GM15510 (cell line): ENCODE measurements around the gene SPI1.

Experiments used
- POLR2A ChIP-seq: IDR thresholded peaks from 3 replicates; pipeline ENCODE4 v1.6.1; 2011; ENCODE audit warnings: borderline replicate concordance; ENCODE audit not compliant: insufficient read length; ENCODE audit errors: extremely low read depth

SPI1 gene

DNA sequence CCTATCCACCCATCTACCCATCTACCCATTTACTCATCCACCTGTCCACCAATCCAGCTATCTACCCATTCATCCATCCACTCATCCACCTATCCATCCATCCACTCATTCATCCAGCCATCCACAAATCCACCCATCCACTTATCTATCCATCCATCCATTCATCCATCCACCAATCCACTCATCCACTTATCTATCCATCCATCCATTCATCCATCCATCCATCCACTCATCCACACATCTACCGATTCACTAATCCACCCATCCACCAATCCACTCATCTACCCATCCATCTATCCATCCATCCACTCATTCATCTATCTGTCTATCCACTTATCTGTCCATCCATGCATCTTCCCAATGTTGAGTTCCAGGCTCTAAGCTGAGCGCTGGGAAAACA is 1.7 kb upstream of the SPI1 start:
- TF ChIP-seq POLR2A: no peak

DNA sequence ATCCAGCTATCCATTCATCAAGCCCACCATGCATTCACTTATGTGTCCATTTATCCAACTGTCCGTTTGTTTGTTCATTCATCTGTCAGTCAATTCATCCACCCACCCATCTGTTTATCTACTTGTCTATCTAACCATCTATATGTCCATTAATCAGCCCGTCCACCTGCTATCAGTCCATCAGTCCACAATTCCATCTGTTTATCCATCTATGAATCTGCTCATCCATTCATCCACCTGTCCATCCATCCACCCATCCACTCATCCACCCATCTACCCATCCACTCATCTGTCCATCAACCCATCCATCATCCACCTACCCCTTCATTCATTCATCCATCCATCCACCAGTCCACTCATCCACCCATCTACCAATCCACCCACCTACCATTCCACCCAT is 970 bp upstream of the SPI1 start:
- TF ChIP-seq POLR2A: no peak

DNA sequence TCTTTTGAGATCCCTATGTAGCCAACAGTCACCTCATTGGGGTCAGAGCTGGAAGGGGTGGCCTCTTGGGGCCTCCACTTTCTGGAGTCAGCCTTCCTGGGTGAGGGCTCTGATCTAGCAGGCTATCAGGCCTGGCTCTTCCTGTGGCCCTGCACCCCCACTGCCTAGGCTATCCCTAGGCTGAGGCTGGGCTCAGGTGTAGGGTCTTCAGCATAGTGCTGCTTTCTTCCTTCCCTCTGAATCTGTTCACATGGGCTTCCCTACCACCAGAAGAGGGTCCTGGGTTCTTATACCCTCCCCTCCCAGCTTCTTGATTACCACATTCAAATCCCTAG is 456 bp upstream of the SPI1 start:
- no peak for TF ChIP-seq POLR2A

DNA sequence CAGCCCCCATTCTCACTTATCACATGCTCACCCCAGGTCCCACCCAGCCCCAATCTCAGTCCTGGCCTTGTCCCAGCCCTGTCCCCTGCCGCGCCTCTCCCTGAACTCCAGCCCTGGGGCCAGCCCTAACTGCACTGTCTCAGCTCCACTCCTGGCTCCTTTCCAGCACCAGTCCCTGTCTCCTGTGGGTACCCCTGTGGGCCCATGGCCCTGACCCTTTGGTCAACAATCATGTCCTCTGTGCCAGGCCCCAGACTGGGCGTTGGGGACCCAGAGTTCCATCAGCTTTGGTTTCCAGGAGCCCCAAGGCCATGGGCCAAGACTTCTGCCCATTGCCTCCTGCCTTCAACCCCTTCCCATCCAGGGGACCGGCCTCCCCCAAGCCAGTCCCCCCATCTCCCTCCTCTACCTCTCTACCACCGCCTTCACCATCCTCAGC is 757 bp downstream of the SPI1 start:
- no peak for TF ChIP-seq POLR2A

DNA sequence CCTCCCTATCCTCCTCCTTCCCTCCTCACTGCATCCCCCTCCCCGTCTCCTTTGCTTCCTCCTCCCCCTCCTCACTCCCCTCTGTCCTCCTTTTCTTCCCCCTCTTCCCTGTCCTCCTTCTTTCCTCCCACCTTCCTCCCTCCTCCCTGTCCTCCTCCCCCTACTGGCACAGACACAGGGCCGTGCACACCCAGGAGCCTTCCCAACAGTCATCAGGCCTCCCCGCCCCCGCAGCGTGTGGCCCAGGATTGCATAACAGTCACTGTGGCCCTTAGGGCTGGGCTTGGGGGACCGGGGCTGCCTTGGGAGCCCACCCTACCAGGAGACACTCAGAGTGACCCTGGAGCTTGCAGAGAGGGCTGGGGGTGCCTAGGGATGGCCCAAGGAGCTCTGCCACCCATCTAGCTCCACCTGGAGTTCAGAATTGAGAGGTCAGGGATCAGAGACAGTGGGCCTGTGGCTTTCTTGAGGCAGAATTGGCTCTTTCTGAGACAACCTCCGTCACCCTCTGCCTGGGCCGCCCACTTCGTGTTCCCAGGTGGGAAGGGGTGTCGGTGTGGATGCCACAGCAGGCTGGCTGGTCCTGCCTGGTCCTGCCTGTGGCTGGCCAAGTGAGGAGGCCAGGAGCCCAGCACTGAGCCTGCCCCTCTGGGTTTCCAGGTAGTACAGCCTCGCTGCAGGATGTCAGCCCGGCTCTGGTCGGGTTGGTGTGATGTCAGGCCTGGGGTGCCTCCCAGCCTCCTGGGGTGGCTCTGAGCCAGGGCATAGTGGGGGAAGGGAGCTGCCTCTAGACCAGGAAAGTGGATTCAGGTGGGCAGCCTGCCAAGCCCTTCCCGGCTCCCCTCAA is 1.6 kb downstream of the SPI1 start:
- no peak for TF ChIP-seq POLR2A

DNA sequence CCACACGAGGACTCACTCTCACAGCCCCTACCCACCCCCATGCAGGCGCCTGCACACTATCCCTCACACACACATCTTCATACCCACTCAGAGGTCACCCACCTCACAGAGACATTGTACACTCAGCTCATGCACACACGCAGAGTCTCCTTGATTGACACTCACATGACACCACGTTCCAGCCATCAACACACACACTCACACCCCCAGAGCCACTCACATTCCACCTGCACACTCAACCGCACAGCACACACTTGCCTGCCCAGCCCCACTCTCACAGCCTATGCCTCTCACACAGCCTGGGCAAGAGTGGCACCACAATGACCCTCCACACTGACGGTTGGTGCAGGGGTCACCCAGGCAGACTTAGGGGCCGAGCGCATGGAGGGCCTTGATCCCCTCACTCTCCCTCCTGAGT is 2.2 kb downstream of the SPI1 start:
- no peak for TF ChIP-seq POLR2A

DNA sequence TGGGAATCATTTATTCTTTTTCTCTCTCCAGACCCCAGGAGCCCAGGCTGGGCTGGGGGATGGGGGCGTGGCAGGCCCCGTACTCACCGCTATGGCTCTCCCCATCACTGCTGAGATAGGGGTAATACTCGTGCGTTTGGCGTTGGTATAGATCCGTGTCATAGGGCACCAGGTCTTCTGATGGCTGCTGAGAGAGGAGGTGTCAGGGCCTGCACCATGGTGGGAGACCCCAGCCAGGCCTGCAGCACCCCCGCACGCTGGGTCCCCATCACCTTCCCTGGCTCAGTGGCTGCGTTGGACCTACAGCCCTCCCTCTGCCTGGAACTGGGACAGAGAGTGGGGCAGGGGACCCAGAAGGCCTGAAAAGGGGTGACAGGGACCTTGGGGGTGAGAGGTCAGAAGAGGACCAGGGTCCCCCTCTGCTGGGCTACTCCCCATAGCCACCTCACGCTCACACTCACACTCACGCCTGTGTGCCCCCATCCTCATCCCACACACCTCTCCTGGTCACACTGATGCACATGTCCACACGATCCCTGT is 2.7 kb downstream of the SPI1 start:
- TF ChIP-seq POLR2A: no peak

DNA sequence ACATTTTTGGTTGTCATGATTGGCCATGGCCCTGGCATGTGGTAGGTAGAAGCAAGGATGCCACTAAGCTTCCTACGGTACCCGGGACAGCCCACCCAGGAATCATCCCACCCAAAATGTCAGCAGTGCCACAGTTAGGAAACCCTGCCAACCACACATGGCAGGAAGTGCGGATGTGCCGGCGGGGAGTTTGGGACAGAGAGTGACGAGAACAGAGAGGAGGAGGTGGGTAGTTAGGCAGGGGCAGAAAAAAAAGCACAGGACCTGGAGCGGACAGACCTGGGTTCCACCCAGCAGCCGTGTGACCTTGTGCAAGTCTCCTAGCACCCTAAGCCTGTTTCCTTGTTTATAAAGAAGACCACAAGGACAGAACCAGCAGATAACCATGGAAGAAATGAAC is 3.3 kb downstream of the SPI1 start:
- TF ChIP-seq POLR2A: no peak

DNA sequence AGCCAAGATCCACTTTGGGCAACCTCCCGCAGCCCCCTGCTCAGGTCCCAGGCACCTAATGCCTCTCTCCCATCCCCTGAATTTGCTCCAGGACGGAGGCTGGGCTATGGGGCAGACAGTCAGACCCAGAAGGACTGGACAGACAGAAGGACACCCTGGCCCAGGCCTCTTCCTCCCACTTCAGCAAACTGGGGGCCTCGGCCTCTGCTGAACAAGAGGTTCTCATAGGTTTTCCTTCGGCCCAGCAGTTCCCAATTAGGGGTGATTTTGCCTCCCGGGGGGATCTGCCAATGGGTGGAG is 3.7 kb downstream of the SPI1 start:
- no peak for TF ChIP-seq POLR2A

DNA sequence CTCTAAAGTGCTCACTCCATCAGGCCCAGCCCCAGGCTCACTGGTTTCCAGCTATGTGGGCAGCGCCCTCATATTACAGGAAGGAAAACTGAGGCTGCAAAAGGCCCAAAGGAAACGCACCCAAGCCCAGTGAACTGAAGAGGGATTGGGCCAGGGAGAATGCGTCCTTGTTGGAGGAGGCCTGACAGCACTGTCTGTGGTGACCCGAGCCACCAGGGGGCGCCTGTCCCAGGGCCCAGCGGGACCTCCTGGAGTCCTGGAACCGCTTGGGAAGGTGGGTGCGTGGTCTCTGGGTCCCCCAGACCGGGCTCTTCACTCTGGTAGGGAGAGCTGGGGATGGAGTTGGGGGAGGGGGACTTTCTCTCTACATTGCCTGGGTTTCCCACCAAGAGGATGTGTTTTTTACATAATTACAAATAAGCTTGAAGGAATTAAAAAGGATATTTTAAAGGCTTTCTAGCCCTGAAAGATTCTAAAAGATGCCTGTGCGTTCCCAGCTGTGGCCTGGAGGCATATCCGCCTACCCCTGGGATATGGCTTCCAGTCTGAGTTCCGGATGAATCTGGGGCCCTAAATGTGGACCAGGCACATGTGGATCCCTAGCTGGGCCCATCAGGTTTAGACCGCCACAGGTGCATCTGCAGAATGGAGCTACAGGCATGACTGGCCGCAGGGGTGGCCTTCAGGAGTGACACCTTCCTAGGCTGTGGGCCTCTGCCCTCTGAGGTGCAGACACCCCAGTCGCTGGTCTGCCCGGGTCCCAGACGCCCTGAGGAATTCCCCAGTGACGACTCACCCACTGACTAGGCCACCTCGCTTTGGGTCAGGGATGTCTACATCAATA is 4.2 kb downstream of the SPI1 start:
- TF ChIP-seq POLR2A: no peak

DNA sequence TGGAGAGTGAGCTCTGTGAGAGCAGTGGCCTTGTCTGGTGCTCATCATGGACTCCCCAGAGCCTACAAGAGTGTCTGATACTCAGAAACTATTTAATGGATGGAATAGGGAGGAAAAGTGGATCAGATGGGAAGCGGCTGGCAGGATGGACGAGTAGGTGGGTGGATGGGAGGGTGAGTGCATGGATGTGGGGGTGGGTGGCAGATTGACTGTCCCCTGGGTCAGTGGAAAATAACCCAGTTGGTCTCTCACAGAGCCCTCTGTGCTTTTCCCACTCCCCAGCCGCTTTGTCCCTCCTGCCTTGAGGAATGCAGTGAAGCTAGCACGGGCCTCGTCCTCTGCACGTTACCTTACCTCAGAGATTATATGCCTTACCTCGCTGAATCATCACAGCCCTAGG is 5.9 kb downstream of the SPI1 start:
- no peak for TF ChIP-seq POLR2A

DNA sequence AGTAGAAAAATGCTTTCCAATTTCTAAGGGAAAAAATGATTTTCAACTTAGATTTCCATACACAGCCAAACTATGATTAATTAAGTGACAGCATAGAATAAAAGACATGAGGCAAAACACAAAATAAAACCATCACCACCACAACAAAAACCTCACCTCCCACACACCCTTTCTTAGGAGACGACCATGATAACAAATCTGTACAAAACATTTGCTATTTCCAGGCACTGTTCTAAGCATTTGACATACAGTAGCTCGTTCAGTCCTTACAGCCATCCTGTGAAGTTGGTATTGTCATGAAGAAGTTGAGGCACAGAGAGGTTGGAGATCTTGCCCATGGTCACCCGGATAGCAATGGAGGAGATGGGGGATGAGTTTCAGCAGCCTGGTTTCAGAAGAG is 8.7 kb downstream of the SPI1 start:
- no peak for TF ChIP-seq POLR2A

DNA sequence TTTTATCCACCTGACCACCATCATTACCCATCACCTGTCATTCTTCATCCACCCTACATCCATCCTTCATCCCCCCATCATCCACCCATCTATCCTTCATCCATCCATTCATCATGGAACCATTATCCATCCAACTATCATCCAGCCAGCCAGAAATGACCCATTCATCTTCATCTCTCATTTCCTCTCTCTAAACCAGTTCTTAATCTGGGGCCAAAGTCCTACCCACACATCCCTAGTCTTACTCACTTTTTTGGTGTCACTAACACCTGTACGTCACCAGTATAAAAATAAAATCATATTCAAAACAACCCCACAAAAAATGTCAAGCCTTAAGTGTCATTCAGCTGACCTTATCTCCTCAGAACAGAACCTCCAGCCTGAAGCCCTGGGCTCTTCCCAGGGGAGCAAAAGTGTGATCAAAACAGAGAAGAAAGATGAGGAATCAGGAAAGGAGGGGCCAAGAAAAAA is 12.3 kb downstream of the SPI1 start:
- no peak for TF ChIP-seq POLR2A

DNA sequence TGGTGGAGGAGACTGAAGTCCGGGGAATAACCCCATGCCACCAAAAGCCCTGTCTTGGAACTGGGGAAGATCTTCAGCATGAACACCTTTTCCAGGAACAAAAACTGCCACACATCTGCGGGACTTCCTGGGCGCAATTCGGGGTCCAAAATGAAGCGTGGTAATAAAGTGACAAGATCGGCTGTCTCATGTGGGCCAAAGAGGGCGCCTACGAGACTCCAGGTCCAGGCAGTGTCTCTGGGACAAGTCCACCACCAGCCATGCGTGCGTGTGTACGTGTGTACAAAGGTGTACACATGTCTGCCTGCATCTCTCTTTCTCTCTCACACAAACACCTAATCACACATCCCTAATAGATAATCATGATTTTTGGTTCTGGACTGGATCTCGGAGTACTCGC is 16.9 kb downstream of the SPI1 start:
- TF ChIP-seq POLR2A: no peak

DNA sequence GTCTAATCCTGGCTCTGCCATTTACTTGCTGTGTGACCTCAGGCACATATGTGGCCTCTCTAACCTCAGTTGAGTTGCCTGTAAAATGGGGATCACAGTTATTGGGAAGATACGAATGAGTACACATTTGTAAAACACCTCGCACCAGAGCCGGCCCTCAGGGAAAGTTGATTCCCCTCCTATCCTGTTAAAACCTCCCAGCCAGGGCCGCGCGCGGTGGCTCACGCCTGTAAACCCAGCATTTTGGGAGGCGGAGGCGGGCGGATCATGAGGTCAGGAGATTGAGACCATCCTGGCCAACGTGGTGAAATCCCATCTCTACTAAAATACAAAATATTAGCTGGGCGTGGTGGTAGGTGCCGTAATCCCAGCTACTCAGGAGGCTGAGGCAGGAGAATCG is 18.0 kb downstream of the SPI1 start:
- no peak for TF ChIP-seq POLR2A

DNA sequence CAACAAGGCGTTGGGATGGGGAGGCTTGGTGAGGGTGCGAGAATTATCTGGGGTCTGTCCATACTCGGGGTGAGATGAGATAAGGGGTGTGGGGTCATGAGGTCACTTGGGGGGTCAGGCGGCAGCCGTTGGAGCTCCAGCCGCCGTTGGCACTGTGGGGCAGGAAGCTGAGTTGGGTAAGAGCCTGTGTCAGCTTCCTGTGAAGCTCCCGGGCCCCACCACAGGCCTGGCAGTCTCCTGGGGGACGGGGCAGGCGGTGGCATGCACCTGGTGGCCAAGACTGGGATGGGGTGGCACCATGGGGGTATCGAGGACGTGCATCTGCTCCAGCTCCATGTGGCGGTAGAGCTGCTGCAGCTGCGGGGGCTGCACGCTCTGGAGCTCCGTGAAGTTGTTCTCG is 18.8 kb downstream of the SPI1 start:
- TF ChIP-seq POLR2A: no peak
